HG03565 (cell line): ENCODE measurements around the gene SCGB1A1.

ENCODE experiments used
- ATAC-seq: cut with Tn5 transposase; IDR thresholded peaks from one replicate; pipeline ENCODE4 v1.9.1; 2021; ENCODE audit warnings: mild to moderate bottlenecking, moderate library complexity; ENCODE audit not compliant: unreplicated experiment

The SCGB1A1 gene

DNA sequence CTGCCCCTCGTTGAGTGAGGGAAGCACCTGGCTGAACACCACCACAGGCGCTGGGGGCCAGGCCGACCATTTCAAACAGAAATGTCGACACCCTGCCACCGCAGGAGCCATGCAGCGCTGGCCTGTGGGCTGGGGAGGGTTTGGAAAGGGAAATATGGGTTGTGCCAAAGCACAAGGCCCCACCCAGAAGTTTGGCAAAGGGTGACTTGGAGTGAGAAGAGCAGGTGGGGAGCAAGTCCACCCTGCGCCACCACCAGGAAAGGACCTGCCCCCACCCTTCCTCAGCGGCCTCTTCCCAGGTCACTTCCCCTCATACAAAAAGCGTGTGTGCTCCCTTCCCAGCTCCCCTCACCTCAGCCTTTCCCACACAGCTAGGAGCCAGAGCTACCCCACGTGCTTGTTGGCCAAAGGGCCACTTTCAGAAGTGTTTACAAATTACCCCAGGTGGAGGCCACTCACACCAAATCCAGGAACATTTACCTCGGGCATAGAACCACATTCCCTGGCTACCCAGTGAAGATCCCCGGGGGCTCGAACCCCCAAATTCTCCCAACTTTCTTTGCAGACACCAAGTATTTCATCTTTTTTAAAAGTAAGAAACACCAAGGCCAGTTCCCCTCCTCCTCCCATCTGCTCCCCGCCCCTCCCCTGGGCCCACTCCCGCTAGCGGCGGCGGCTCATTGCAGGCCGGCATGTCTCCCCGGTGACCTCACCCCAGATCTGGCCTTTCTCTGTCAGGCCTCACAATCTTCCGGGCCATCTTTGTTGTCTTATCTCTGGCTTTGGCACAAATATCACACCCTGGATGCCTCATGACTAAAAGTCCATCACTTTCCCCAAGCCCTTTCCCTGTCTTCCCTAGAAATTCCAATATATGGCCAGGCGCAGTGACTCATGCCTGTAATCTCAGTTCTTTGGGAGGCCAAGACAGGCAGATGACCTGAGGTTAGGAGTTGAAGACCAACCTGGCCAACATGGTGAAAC, 20.5 kb upstream of the SCGB1A1 start:
- ATAC-seq: no peak

DNA sequence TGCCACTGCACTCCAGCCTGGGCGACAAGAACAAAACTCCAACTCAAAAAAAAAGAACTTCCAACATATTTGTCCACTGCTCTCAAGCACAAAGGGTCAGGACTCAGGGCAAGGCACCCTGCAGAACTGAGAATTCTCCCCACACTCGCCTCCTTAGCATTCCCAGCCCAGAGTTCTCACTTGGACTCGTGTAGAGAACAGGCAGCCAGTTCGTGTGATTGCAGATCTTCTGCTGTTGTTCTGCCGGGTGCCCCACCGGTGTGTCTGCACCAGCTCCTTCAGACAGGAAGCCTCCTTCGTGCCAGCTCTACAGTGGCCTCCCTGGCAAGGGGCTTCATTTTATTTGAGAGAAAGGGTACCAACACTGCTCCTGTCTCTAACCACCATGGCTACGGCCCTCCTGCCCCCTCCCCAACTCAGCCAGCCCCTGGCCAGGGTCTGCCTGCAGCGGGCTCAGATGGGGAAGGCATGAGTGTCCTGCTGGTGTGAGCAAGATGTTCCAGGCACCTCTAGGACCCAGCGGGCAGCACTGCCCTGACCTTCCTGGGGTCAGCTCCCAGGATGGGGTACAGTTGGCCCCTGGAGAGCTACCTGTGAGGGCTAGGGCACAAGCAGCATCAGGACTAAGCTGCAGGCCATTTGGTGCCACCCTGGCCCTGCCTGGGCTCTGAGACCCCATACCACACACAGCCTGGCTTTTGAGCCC, 19.5 kb upstream of the SCGB1A1 start:
- ATAC-seq: no peak

DNA sequence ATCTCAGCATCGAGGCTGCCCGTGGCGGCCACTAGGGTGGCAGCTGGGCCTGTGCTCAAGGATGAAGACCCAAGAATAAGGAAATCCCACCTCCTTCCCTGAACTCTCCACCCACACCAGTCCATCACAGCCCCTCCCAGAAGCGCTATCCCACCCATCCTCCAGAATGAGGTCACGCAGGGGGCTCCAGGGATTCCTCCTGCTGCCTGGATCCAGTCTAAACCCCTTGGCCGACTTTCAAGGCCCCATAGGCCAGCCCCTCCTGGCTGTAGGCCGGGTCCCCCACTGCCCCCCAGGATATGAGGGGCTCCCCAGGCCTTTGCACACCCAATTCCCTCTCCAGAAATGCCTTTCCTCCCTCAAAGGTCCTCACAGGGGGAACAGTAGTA, 19.0 kb upstream of the SCGB1A1 start:
- ATAC-seq: no peak

DNA sequence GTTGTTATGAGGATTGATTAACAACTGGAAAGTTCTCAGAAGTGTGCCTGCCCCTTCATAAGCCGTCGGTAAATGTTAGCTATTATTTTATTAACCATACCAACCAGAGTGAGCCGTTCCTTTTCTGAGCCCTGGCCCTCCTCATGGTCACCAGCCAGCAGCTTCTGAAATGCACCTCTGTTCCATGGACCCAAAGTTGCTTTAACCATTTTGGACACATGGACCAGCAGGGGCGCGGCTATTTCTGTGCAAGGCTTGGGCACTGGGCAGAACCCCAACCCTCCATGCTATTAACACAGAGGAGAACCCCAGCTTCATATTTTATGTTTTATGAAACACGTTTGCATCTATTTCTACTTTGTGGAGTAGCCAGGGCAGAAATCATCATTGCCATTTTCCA, 18.6 kb upstream of the SCGB1A1 start:
- no peak for ATAC-seq

DNA sequence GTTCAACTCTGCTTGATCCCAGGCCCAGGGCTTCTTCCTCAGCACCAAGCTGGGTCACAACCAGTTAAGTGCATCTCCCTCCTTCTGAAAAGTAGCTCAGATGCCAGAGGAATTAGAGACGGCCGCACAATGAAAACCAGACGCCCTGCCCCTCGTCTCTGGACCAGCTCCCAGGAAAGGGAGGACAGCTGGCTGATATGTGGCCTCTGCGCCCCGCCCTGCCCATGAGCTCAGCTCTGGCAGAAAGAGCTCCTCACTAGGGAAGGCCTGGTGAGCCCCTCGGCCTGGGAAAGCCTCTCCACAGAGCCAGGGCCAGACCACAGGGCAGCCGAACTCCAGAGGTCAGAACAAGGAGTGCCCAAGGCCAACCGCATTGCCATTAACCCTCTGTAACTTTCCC, 18.1 kb upstream of the SCGB1A1 start:
- ATAC-seq: no peak

DNA sequence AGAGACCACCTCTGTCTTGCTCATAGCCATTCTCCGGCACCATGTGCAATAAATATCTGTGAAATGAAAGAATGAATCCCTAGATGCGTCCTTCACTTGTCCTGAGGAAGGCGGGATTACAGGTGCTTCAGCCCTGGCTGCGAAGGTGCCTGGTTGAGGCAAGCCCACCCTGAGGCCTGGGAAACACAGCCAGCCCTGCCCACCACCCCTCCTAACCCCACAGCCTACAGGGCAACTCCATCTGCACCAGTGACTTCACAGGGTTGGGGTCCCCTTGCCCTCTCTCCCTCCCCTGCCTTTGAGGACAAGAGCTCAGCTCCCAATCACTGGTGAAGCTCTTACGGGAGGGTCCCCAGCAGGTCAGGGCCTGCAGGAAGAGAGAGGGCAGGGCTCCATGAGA, 17.5 kb upstream of the SCGB1A1 start:
- no peak for ATAC-seq

DNA sequence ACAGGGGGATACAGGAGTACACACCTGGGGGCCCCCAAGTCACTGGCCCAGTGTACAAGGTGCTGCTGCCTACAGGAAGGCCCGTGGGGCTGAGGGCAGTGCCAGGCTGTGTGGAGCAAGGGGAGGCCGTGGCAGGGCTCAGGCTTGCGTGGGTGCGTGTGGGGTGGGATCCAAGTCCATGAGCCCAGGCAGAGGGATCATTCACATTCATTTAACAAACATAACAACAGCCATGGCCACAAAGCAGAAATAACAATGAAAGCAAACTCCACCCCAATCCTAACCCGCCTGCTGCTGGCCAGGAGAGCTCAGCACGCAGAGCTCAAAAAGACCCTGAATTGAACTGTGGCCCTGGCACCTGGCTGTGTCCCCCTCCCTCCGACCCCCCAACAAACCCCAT, 17.0 kb upstream of the SCGB1A1 start:
- ATAC-seq: no peak

DNA sequence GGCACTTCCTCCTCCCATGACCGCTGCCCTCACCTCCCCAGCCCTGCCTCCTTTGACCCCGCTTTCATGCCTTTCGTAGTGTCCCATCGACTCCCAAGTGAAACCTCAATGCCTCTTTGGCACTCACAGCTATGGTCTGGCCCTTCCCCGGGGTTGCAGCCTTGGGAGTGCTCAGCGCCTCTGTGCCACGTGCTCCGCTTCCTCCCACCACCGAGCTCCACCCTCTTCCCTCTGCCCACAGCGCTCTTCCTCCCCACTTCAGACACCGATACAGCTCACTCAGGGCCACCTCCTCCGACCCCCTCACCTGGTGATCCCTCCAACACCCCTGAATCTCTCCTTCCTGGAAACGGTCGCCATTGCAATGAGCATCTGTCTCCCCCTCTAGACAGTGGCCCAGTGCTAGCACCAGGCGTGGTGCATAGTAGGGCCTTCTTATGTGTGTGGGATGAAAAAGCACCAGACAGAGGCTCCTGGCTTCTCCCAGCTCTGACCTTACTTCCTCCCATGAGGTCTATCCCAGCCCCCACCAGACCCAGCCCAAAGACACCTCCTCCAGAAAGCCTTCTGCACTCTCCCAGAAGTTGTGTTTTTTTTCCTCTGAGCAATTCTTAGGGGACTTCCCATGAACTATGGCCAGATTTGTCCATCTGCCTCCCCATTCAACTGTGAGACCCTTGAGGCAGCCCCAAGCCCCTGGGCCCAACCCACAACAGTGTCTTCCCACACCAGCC, 16.4 kb upstream of the SCGB1A1 start:
- no peak for ATAC-seq

DNA sequence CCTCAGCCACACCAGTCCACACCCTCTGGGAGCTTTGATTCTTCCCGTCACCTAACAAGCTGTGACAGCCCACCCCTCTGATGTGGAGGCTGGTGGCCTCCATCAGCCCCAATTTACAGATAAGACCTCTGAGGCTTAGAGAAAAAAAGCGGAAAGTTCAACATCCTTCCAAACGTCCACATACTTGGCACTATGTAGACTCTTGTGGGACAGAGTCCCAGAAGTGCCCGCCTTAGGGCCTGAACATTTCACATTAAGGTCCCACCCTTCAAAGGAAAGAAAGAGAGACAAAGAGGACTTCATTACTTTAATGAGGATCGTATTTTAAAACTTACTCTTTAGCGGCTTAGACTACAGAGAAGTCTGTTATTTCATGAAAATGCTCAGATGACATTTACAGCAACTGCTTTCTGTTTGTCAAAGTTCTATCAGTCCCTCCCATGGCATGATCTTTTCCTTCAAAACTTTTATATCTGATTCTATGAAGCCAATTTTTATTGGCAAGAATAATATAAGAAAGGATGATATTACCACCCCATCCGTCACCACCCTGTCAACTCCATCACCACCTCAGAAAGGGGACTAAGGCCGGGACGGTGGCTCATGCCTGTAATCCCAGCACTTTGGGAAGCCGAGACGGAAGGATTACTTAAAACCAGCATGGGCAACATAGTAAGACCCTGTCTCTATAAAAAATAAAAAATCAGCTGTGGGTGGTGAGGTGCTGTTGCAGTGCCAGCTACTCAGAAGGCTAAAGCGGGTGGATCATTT, 15.7 kb upstream of the SCGB1A1 start:
- ATAC-seq: no peak

DNA sequence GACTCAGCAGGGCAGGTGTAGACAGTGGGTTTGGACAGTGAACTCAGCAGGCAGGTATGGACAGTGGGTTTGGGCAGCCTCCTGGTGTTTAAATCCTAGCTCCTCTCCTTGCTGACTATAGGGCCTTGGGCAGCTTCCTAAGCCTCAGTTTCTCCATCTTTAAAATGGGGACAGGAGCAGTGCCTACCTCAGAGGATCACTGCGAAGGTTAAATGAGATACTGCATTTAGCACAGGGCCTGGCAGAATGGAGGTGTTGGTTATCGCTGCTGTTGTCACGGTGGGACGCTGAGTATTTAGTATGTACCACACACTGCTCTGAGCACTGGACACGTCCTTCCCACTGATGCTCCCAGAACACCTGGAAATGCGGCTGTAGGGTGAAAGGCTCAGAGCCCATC, 14.4 kb upstream of the SCGB1A1 start:
- ATAC-seq: no peak

DNA sequence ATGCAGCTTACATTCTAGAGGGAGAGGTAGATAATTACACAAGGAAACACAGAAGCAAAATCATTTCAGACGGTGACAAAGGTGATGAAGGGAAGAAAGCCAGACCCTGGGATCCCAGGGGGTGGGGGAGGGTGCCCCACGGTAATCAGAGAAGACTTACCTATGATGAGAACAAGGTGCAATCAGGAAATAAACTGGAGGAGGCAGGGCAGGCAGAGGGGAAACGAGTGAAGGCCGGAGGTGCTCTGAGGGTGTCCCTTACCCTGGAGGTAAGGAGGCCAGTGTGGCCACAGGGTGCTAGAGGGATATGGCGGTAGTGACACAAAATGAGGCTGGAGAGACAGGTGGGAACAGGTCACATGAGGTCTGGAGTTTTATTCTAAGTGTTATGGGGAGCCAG, 13.9 kb upstream of the SCGB1A1 start:
- no peak for ATAC-seq

DNA sequence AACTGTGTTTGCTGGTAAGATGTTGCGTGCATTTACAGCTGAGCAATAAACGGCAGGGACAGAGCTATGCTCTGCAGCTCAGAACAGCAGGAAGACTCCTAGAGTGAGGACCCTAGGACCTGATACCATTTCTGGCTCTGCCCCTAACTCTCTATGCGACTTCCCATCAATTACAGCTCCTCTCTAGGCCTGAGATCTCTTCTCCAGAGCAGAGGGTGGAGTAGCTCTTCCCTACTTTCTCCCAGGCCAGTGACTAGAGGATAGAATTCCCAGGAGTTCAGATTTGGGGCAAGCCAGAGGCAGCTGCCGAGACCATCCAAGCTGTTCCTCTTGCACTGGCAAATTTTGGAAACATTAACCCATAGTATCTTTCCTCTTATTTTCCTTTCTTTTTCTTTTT, 12.8 kb upstream of the SCGB1A1 start:
- no peak for ATAC-seq

DNA sequence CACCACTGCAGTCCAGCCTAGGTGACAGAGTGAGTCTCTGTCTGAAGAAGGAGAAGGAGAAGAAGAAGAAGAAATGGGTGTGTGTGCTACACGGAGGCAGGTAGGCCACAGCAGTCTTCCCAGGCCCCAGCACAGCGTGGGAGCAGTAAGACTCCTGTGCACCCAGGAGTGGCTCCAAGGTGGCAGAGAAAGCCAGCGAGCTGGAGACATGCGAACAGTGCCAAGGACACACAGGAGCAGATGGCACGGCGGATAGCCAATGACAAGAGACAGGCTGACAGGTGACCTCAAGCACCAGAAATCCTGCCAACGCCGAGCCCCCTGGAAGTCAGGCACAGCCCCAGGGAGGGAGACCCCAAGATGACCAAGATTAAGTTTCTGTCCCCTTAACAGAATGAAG, 9.0 kb upstream of the SCGB1A1 start:
- no peak for ATAC-seq

DNA sequence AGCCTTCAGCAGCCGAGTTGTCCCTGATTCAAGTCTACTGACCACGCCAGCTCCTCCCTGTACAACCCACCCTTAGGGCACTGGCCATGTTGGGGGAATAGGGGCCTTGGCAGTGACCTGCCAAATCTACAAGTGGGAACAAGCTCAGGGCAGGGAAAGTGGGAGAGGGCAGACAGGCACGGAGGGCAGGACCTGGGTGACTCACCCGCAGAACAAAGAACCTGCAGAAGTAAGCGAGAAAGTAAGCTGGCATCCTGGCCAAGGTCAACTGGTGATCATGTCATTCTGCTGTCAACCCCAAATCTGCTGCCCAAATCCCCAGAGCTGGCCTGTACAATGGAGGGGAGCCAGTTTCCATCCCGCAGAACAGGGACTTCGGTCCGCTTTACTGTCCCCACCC, 7.9 kb upstream of the SCGB1A1 start:
- no peak for ATAC-seq

DNA sequence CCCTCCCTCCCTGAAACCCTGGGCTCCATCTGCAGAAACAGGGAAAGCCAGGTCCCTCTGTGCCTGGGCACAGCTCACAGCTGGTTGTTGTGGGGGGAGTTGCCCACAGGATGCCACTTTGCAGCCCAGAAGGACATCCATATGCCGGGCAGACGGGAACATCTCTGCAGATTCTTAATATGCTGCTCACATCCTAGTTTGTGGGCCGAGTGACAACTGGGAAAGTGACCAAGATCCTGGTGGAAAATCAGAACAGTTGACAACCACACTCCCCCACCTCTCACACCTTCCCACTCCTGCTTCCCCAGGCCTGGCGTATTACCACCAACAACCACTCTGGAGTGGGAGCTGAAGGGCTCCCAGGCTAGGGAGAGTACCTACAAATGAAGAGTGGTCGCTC, 7.3 kb upstream of the SCGB1A1 start:
- ATAC-seq: no peak

DNA sequence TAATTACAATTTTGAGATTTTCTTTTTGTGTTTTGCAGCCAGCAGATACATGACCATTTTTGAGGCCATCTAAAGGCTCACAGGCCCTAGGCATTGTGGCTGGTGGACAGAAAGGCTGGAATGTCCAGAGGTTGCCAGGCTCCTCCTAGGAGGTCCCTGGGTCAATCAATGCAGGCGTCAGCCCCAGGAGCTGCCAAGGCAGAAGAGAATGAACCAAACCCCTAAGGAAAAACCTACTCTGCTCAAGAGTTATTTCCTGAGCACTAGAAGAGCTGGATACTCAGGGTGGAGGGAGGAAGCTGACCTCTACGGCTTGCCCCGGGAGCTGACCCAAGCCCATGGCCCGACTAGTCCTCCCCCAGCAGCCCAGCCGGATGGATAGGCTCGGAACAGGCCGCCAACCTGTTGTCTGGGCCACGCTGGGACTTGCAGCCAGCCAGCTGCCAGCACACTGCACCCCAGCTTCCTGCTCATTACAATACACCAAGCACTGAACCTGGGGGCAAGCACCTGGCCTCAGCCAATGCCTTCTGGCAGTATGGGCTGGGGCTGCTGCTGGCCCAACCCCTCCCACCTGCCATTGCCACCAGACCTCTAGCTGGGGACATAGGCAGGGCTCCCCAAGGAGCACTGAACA, 5.7 kb upstream of the SCGB1A1 start:
- no peak for ATAC-seq

DNA sequence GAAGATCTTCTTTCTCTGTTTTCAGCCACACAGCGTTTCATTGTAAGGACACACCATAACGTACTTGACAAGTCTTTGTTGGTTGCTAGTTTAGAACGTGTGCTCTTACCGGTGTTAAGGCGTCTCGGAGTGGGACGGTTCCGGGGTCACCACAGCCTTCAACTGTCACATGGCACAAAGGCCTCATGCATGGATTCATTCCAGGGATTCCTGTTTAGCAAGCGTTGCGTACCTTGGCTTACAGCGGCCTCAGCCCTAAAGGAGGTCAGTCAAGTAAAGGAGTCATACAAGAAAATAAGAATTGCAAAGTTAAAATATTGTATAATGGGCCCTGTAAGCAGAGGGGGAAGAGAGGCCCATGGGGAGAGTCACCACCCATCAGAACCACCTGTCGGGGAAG, 2.2 kb upstream of the SCGB1A1 start:
- ATAC-seq: no peak

DNA sequence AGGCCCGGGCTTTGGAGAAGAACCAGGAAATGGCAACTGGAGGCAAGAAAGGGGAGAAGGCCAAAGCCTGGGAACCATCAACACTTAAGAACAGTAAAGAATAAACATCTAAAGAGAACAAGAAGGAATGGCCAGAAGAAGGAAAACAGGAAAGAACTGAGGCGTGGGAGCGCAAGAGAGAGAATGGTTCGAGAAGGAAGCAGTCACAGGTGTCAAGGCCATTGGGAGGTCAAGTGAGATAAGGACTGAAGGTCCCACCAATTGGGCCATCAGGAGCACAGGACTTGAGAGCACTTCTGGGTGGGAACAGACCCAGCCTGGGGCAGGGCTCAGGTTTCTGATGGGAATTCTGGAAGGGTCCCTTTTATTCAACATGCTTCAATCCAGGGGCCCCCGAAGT, 697 bp upstream of the SCGB1A1 start:
- no peak for ATAC-seq

DNA sequence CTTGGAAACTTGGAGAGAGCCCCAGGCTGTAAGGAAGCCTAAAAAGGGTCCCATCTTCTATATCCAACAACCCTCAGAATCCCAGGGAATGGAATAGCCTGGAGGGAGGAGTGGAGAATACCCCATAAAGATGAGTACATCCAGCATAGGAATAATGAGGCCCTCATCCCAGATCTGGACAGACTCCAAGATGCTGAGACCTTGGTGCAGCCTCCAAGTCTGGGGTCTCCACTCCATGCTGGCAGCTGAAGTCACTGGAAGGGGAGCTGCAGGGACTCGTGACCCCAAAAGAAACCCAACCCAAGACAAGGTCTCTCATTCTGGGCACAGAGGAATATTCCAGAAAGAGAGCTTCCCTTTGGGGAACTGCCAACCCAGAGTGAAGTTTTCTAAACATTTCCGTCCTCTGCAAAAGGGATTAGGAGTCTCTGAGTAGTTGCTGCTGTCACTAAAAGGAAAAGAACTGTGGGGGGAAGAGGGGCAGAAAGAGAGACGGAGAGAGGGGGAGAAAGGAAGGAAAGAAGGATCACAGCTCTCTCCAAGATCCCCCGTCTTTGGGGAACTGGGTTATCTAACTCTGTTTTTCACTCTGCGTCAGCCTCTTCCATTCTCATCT, 589 bp downstream of the SCGB1A1 start:
- ATAC-seq: no peak

DNA sequence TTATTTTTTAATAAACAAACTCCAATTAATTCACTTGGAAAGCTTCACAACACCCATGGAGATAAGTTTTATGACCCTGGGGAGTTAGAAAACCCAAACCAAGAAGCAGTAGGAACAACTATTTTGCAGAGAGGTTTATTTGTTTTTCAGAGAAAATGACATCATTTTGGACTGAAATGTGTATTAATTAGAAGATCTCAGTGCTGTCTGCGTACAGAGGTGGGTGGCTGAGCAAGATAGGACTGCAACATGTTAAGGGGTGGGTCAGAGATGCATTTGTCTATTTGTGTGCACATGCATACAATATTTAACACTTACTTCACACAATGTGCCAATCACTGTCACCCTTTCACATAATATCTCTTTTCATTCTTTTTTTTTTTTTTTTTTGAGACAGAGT, 1.1 kb downstream of the SCGB1A1 start:
- no peak for ATAC-seq
